ENCODE results near the gene KLC3.

KLC3 gene

GRCh38 chr19:45354241-45354842 is 13.8 kb downstream of the KLC3 start:
- TF ChIP-seq ZFX (IDR thresholded peaks at IDR 0.05; ENCODE audit: borderline replicate concordance) = no peak
- TF ChIP-seq CTCF (IDR thresholded peaks at IDR 0.05) = no peak
- no peak overlapping the region for H3K27ac ChIP-seq

GRCh38 chr19:45355402-45355801 is 14.9 kb downstream of the KLC3 start:
- TF ChIP-seq CTCF (IDR thresholded peaks at IDR 0.05) = no peak
- no peak for TF ChIP-seq ZFX (IDR thresholded peaks at IDR 0.05; ENCODE audit: borderline replicate concordance)
- H3K27ac ChIP-seq = no peak overlapping the region

- H3K27ac ChIP-seq = no peak overlapping the region
- TF ChIP-seq CTCF (IDR thresholded peaks at IDR 0.05) (no peak), ZFX (IDR thresholded peaks at IDR 0.05; ENCODE audit: borderline replicate concordance) (no peak)
Measured at GRCh38 chr19:45355910-45356309, 15.4 kb downstream of the KLC3 start.

- H3K27ac ChIP-seq = no peak overlapping the region
- no peak for TF ChIP-seq ZFX (IDR thresholded peaks at IDR 0.05; ENCODE audit: borderline replicate concordance)
- TF ChIP-seq CTCF (IDR thresholded peaks at IDR 0.05) = no peak
Measured at GRCh38 chr19:45356760-45357444, 16.4 kb downstream of the KLC3 start.

GRCh38 chr19:45357445-45357783 is 16.9 kb downstream of the KLC3 start:
- TF ChIP-seq ZFX (IDR thresholded peaks at IDR 0.05; ENCODE audit: borderline replicate concordance) = no peak
- TF ChIP-seq CTCF (IDR thresholded peaks at IDR 0.05) = no peak

GRCh38 chr19:45358213-45358792 is 17.8 kb downstream of the KLC3 start:
- H3K27ac ChIP-seq = no peak overlapping the region
- TF ChIP-seq CTCF (IDR thresholded peaks at IDR 0.05) (no peak), ZFX (IDR thresholded peaks at IDR 0.05; ENCODE audit: borderline replicate concordance) (no peak)

More at GRCh38 chr19:45357445-45357783, 16.9 kb downstream of the KLC3 start:
- no peak overlapping the region for H3K27ac ChIP-seq

- H3K27ac ChIP-seq = no peak overlapping the region
Measured at GRCh38 chr19:45361608-45362007, 21.1 kb downstream of the KLC3 start.

More at GRCh38 chr19:45361608-45362007, 21.1 kb downstream of the KLC3 start:
- TF ChIP-seq ZFX (IDR thresholded peaks at IDR 0.05; ENCODE audit: borderline replicate concordance) (no peak), CTCF (IDR thresholded peaks at IDR 0.05) (no peak)
